Measurements from ENCODE around the gene CDON.

The CDON gene

GRCh38 chr11:126083829-126084607 is 21.4 kb upstream of the CDON start:
- DNase-seq (ENCODE audit: low read depth): no peak

GRCh38 chr11:126082251-126083109 is 19.8 kb upstream of the CDON start:
- no peak for DNase-seq (ENCODE audit: low read depth)

- no peak for DNase-seq (ENCODE audit: low read depth)
These were observed 19.2 kb upstream of the CDON start for GRCh38 chr11:126081915-126082250.

- no peak for DNase-seq (ENCODE audit: low read depth)
These were observed 17.7 kb upstream of the CDON start for GRCh38 chr11:126080161-126080941.

- DNase-seq (ENCODE audit: low read depth): no peak
These were observed 17.0 kb upstream of the CDON start for GRCh38 chr11:126079621-126080124.

- no peak for DNase-seq (ENCODE audit: low read depth)
These were observed 14.0 kb upstream of the CDON start for GRCh38 chr11:126076641-126077040.

- no peak for DNase-seq (ENCODE audit: low read depth)
These were observed 10.3 kb upstream of the CDON start for GRCh38 chr11:126072801-126073594.

GRCh38 chr11:126072141-126072741 is 9.6 kb upstream of the CDON start:
- no peak for DNase-seq (ENCODE audit: low read depth)

GRCh38 chr11:126063507-126063852 is 814 bp upstream of the CDON start:
- no peak for DNase-seq (ENCODE audit: low read depth)

- DNase-seq (ENCODE audit: low read depth): no peak
These were observed 673 bp downstream of the CDON start for GRCh38 chr11:126061707-126062678.

GRCh38 chr11:126060757-126061171 is 1.9 kb downstream of the CDON start:
- DNase-seq (ENCODE audit: low read depth): no peak

GRCh38 chr11:126059238-126059781 is 3.4 kb downstream of the CDON start:
- no peak for DNase-seq (ENCODE audit: low read depth)

- DNase-seq (ENCODE audit: low read depth): no peak
These were observed 4.4 kb downstream of the CDON start for GRCh38 chr11:126058105-126058874.

GRCh38 chr11:126054882-126055281 is 7.8 kb downstream of the CDON start:
- DNase-seq (ENCODE audit: low read depth): no peak

- DNase-seq (ENCODE audit: low read depth): no peak
These were observed 8.3 kb downstream of the CDON start for GRCh38 chr11:126054408-126054807.

- DNase-seq (ENCODE audit: low read depth): no peak
These were observed 9.0 kb downstream of the CDON start for GRCh38 chr11:126053415-126054286.

- no peak for DNase-seq (ENCODE audit: low read depth)
These were observed 11.5 kb downstream of the CDON start for GRCh38 chr11:126051117-126051516.

GRCh38 chr11:126049159-126049558 is 13.5 kb downstream of the CDON start:
- DNase-seq (ENCODE audit: low read depth): no peak

All from fibroblast of gingiva (primary cell).